Pancreas (tissue), 10 donors: ENCODE measurements around the gene ZDHHC1. TPM values are rescaled to one million over a fixed set of nuclear protein-coding genes. Genes with fewer than 3 reads are reported as not detected.

Source experiments
- ATAC-seq, 4 donors: fragments of 200-7000 bp; cut with Tn5 transposase; one replicate each; pipeline versions ENCODE4 v1.8.0 to v1.9.1; 2020; ENCODE audit warnings: mild to moderate bottlenecking in 4 of 4, moderate library complexity in 4 of 4
- DNase-seq, 6 donors: peaks; one replicate each; pipeline ENCODE4 v3.0.0-alpha.2; 2020
- FAIRE-seq: peaks from 2 replicates; lab custom pipeline; 2012; peaks lifted over from hg19 to GRCh38; lab: Jason Lieb, UNC
- H3K27ac ChIP-seq, 4 donors: fragments of 200-600 bp; sonication (generic); 1 replicate in 3 of 4; 2 replicates in 1 of 4; pipeline versions ENCODE4 v1.5.0 to v1.8.0; 2020
- H3K27me3 ChIP-seq, 4 donors: fragments of 200-600 bp; one replicate each; pipeline ENCODE4 v1.8.0; 2021
- H3K36me3 ChIP-seq, 3 donors: fragments of 200-600 bp; sonication (generic) in 1 of 3; one replicate each; pipeline versions ENCODE4 v1.5.0 to v1.8.0; 2020 to 2021
- H3K4me1 ChIP-seq, 3 donors: fragments of 200-600 bp; one replicate each; pipeline ENCODE4 v1.8.0; 2021
- H3K4me3 ChIP-seq, 4 donors: fragments of 200-600 bp; sonication (generic) in 2 of 4; one replicate each; pipeline versions ENCODE4 v1.5.0 to v1.8.0; 2020 to 2021
- H3K9me3 ChIP-seq, 4 donors: fragments of 200-600 bp; one replicate each; pipeline ENCODE4 v1.8.0; 2021
- CTCF ChIP-seq, 4 donors: fragments of 200-600 bp; sonication (generic) in 3 of 4; IDR thresholded peaks; one replicate each; pipeline versions ENCODE4 v1.5.0 to v1.8.0; 2021; ENCODE audit warnings: antibody characterized with exemption in 4 of 4
- WGBS, 2 donors: extraction: QIAGEN DNeasy Blood & Tissue Kit; methylation state at CpG; one replicate each; pipeline ENCODE4 v1.1.7; 2013; 5-methylcytosine and 5-hydroxymethylcytosine counted together
- intact Hi-C, 3 donors: fragments of 100-400 bp; cut with DNase I; formaldehyde crosslinking; loops; one replicate each; pipeline versions ENCODE4 v1.11.1 to v1.14.2; 2022
- polyA plus RNA-seq, 2 donors: library from polyadenylated mRNA; stranded (reverse); fragments of 200-250 nt; gene quantifications; one replicate each; pipeline ENCODE4 v1.2.3, GENCODE V29; 2013
- total RNA-seq, 6 donors: library from RNA; stranded (reverse); fragmentation: NEBNext Ultra II Directional in 4 of 6; extraction: Animal tissue kit (Norgen Biotek cat#: 25700) in 4 of 6; gene quantifications; one replicate each; pipeline versions ENCODE4 v1.2.1 to v1.2.4, GENCODE V29; 2021 to 2023
- donor health status: healthy with polysubstance abuse.
- donor health status: DM: no; HTN: no; CAD: no; lungs with moderate emphysema.
- donor health status: DM: no; HTN: no; CAD: no.
- donor health status: control.
- donor health status: control.
- donor health status: Bipolar disorder and iron deficiency.
- donor health status: DM: yes; HTN: yes; CAD: no.
- donor health status: DM: no; HTN: no; CAD: no.
- donor health status: DM: no; HTN: no; CAD: no.
- donor health status: DM: yes; HTN: yes; CAD: no.

ZDHHC1 gene
- total and polyA plus RNA-seq, 8 donors: 8.1 to 15.2 (median 10.0) TPM

GRCh38 chr16:67406111-67406971 is 9.9 kb downstream of the ZDHHC1 start:
- H3K4me1 ChIP-seq: peaks cover 9 to 16% (median 14%) of the 10 kb centered on the region in 3 donors
- 85 to 86% methylated on average over 17 to 18 of the region's 18 CpGs for WGBS, 2 donors
- H3K4me3 ChIP-seq: no peak overlapping the region
- ATAC-seq: no peak
- H3K27ac ChIP-seq: peak overlapping the region in 2 of 4 donors; percentile 8 to 88
- no peak for FAIRE-seq
- H3K27me3 ChIP-seq: no peaks in the 10 kb centered on the region
- no peaks in the 10 kb centered on the region for H3K9me3 ChIP-seq
- DNase-seq: peak in 1 of 6 donors; percentile 31
- intact Hi-C loops: no loop called here
- H3K36me3 ChIP-seq: no peaks in the 10 kb centered on the region
- no peak for TF ChIP-seq CTCF (IDR thresholded peaks at IDR 0.05)

GRCh38 chr16:67405336-67405735 is 10.9 kb downstream of the ZDHHC1 start:
- whole genome bisulfite sequencing, 2 donors: 85 to 87% methylated on average over 8 of the region's 8 CpGs
- TF ChIP-seq CTCF (IDR thresholded peaks at IDR 0.05): no peak
- Histone ChIP-seq H3K4me1 (peaks cover 9 to 16% (median 14%) of the 10 kb centered on the region in 3 donors), H3K4me3 (no peak overlapping the region), H3K27me3 (no peaks in the 10 kb centered on the region), H3K27ac (peak overlapping the region; percentile 50 to 91 (median 80)), H3K36me3 (no peaks in the 10 kb centered on the region), H3K9me3 (no peaks in the 10 kb centered on the region)
- intact Hi-C loops: no loop called here
- DNase-seq (no peak), FAIRE-seq (no peak), ATAC-seq (no peak)

GRCh38 chr16:67404740-67405226 is 11.5 kb downstream of the ZDHHC1 start:
- intact Hi-C loops: loop anchor here in 1 of 3 donors (5.0 kb wide), 1 partner anchor 42 kb away; no protein-coding TSS in a partner anchor
- DNase-seq (peak in 4 of 6 donors; percentile 79 to 88 (median 84)), ATAC-seq (peak; percentile 88 to 92 (median 90)), FAIRE-seq (peak; percentile 41)
- Histone ChIP-seq H3K27me3 (no peaks in the 10 kb centered on the region), H3K4me1 (peaks cover 9 to 17% (median 16%) of the 10 kb centered on the region in 3 donors), H3K27ac (peak overlapping the region; percentile 50 to 91 (median 80)), H3K36me3 (no peaks in the 10 kb centered on the region), H3K9me3 (no peaks in the 10 kb centered on the region), H3K4me3 (no peak overlapping the region)
- 38 to 45% methylated on average over 5 of the region's 5 CpGs for WGBS, 2 donors
- no peak for TF ChIP-seq CTCF (IDR thresholded peaks at IDR 0.05)

- peaks cover 9 to 20% (median 16%) of the 10 kb centered on the region in 3 donors for H3K4me1 ChIP-seq
- intact Hi-C loops: loop anchor here in 1 of 3 donors (5.0 kb wide), 1 partner anchor 42 kb away; no protein-coding TSS in a partner anchor
- H3K36me3 ChIP-seq: no peaks in the 10 kb centered on the region
- DNase-seq (no peak), FAIRE-seq (no peak), ATAC-seq (peak in 3 of 4 donors; percentile 6 to 35 (median 6))
- no peak for TF ChIP-seq CTCF (IDR thresholded peaks at IDR 0.05)
- no peaks in the 10 kb centered on the region for H3K9me3 ChIP-seq
- H3K4me3 ChIP-seq: no peak overlapping the region
- H3K27me3 ChIP-seq: no peaks in the 10 kb centered on the region
- 64 to 66% methylated on average over 12 of the region's 12 CpGs for WGBS, 2 donors
- H3K27ac ChIP-seq: peak overlapping the region; percentile 50 to 91 (median 80)
These were observed 12.2 kb downstream of the ZDHHC1 start for GRCh38 chr16:67403976-67404555.
